CD4-positive, alpha-beta T cell treated with Interleukin-12 subunit alpha and Interleukin-12 subunit beta, for 1 hour (primary cell): Measurements from ENCODE around the gene NLRP3.
"Not testable (repeated sequence)": the region's sequence is repeated elsewhere in the genome, so short reads cannot be mapped to it uniquely, and the experiment has no call there.

Experiments
- DNase-seq: peaks from one replicate; pipeline ENCODE4 v3.0.0-alpha.2; 2020

Gene NLRP3

GRCh38 chr1:247441606-247442005 lies 25.6 kb downstream of the NLRP3 start:
- DNase-seq = no peak

DNA sequence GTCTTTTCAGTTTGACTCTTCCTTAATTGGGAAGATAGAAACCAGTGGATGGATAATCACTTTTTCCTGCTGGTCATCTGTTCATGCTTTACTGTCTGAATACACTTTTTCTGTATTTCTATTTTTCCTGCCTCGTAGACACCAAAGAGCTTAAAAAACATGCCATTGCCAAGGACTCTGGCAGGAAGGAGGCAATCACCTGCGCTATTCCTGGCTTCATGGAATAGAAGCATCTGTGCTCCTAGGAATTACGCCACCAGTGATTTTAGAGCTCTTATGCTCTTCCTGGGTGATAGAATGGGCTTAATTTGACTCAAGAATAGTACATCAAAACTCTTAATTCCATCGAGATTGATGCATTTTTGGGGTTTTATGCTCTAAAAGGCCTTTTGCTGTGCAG lies 26.2 kb downstream of the NLRP3 start:
- no peak for DNase-seq

DNA sequence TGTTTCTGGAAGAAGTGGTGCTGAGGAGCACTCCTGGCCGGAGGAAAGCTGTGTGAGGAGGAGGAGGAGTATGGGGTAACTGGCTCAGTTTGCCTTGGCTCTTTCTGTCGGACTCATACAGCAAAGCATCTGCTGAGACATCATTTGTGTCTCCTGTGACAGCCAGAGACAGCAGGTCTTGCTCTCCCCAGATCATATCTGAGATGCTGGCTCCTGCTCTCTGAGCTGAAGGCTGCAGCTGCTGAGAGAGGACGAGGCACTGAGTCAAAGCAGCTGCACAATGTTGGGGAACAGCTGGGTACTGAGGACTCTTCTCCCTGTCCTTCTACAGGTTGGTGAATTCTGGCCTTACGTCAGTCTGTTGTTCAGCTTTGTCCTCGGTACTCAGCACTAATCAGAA lies 27.7 kb downstream of the NLRP3 start:
- no peak for DNase-seq

DNA sequence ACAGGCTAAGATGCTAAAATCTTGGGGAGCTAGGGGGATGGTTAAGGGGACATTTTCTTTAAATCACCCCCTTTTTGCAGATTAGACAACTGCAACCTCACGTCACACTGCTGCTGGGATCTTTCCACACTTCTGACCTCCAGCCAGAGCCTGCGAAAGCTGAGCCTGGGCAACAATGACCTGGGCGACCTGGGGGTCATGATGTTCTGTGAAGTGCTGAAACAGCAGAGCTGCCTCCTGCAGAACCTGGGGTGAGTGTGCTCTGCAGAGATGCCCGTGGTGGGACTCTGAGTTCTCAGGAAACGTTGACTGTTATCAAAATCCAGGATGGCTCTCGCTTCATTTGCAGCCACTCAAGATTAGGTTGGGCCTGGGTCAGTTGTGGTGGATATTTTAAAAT lies 28.6 kb downstream of the NLRP3 start:
- no peak for DNase-seq

DNA sequence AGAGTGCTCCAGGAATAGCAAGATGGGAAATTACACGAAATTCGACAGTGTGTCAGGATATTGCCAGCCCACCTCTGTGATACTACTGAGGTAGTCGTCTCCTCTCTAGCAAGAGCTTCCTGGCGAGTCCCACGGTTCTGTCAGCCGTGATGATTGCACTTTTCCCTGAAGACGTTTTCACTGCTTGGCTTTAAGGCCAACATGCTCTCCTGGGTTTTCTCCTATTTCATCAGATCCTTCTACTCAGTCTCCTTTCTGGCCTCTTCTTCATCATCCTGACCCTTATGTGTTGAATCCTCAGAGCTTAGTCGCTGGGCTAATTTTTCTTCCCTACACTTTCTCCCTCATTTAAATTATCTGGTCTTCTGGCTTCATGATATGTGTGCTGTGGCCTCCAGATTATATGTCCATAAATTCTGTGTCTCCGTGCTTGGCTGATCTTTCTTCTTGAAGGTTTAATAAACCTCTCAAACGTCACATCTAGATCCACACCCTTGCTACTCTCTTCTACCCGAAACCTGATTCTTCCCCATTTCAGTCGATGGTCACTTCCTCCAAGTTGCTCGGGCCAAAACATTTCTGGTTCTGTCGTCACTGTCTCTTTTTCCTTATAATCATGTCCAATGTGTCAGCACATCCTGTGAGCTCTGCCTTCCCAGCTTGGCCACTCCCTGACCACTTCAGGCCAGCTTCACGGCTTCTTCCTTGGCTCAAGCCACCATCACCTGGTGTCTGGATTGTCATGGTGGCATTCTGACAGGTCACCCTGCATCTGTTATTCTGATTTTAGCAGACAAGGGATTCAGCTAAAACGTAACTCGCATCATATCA lies 29.8 kb downstream of the NLRP3 start:
- DNase-seq = no peak

- no peak for DNase-seq
These were observed 31.4 kb downstream of the NLRP3 start for GRCh38 chr1:247447162-247447909.

GRCh38 chr1:247448107-247448791 lies 32.3 kb downstream of the NLRP3 start:
- DNase-seq = peak; percentile 36

DNA sequence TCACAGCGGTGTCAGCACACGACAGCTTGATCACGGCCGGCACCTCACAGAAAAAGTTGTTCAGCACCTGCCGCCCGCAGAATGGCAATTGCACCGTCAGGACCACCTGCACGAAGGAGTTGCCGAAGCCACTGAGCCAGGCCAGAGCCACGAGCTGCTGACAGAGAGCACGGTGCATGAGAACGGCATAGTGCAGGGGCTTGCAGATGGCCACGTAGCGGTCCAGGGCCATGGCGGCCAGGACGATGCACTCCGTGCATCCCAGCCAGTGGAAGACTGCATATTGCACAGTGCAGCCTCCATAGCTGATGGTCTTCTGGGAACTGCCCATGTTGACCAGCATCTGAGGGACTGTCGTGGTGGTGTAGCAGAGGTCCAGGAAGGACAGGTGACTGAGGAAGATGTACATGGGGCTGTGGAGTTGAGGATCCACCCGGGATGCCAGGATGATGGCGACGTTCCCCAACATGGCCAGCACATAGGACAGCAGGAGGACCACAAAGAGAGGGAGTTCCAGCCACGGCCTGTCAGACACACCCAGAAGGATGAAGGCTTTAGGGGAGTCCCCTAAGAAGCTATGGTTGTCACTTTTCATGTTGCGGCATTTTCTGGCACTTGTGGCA lies 35.5 kb downstream of the NLRP3 start:
- no peak for DNase-seq

DNA sequence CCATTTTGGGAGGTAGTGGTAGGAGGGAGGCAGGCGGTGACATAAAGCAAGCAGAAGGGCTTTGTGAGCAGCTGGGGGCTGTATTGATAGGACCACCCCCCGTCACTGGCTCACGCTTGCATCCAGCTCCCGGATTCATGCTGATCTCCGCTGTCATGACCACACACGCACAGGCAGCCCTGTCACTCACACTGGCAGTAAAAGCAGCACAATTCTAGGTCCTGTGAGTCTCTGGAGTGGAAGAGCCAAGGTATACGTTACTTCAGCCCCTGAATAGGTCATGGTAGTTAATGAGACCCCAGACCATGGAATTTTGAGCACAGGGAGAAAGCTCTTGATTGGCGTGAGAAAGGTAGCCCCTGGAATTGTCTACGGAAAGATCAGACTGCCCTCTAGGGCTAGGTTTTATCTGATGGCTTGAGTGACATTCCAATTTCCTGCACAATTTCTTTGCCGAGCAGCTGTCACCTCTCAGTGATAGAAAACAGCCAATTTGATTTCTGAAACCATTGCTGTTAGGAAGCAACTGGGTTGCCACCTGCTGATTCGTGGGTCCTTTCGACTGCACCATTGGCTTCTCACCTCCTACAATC lies 36.6 kb downstream of the NLRP3 start:
- no peak for DNase-seq

GRCh38 chr1:247453245-247453644 lies 37.3 kb downstream of the NLRP3 start:
- DNase-seq = no peak

GRCh38 chr1:247453997-247454396 lies 38.0 kb downstream of the NLRP3 start:
- DNase-seq = no peak

- no peak for DNase-seq
These were observed 40.0 kb downstream of the NLRP3 start for GRCh38 chr1:247456021-247456420.

GRCh38 chr1:247456914-247457639 lies 41.1 kb downstream of the NLRP3 start:
- DNase-seq = no peak

- no peak for DNase-seq
These were observed 43.5 kb downstream of the NLRP3 start for GRCh38 chr1:247459507-247459906.

- DNase-seq = no peak
These were observed 49.8 kb downstream of the NLRP3 start for GRCh38 chr1:247465796-247466195.

DNA sequence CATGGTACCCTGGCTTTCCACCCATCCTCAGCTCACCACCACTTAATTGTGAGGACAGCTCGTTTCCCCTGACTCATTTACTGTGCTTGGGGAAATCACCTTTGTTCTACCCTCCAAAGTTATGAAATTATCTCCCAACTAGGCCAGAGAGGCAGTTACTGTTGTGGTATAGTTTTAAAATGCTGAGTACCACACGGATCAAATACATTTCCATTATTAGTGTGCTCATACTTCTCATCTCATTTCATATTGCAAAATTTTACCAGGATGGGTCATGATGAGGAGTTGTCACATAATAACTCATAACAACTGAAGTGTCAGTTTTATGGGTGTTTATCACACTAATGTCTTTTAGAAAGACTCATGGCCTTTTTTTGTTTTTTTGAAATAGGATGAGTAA lies 51.2 kb downstream of the NLRP3 start:
- DNase-seq = no peak

DNA sequence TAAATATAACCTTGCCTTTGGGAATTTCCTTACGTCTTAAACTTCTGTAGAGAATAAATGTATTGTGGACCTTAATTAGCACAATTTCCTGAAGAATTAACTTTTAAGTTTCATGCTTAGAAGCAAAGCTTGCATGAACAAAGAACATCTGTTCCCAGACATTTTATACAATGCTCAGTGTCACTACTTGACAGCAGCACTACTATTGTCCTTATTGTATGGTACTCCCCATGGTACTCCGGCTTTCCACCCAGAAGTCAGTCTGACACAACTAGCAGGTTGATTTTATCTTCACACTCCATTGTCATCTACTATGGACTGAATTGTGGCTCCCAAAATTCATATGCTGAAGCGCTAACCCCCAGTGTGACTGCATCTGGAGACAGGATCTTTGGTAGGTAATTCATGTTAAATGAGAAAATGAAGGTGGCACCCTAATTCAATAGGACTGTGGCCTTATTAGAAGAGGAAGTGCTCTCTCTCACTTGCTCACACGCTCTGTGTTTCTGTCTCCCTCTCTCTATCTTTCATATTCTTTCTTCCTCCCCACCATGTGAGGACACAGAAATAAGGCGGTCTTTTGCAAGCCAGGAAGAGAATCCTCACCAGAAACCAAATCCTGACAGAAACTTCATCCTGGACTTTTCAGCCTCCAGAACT lies 52.6 kb downstream of the NLRP3 start:
- no peak for DNase-seq

GRCh38 chr1:247469141-247469535 lies 53.2 kb downstream of the NLRP3 start:
- no peak for DNase-seq

- not testable (repeated sequence) for DNase-seq
These were observed 55.0 kb downstream of the NLRP3 start for GRCh38 chr1:247470942-247471429.

DNA sequence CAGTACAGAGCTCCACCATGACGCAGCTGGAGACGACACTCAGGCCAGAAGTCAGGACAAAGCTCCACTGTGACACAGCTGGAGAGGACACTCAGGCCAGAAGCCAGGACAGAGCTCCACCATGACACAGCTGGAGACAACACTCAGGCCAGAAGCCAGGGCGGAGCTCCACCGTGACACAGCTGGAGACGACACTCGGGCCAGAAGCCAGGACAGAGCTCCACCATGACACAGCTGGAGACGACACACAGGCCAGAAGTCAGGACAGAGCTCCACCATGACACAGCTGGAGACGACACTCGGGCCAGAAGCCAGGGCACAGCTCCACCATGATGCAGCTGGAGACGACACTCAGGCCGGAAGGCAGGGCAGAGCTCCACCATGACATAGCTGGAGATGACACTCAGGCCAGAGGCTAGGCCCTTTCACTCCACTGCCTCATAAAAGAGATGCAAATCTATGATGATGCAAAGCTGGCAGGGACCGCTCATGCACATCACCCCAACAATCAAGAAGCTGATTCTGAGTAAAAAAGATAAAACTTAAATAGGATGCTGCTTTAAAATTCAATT lies 55.6 kb downstream of the NLRP3 start:
- no peak for DNase-seq

DNA sequence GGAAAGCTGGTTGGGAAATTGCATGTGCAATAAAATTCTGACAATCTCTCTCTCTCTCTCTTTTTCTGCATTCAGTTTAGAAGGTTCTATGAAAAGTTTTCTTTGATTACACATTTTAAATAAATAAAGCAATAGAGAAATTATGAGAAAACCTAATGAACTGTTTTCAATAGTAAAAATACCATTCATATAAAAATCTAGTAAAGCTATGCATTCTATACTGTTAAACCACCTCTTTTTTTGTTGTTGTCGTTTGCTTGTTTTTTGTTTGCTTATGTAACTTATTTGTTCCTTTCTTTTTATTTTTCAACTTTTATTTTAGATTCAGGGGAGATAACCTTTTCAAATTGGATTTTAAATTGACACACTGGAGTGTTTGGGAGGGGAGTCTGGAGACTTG lies 56.1 kb downstream of the NLRP3 start:
- DNase-seq = no peak
